ENCODE results near the gene TJP3.

TJP3 gene

DNA sequence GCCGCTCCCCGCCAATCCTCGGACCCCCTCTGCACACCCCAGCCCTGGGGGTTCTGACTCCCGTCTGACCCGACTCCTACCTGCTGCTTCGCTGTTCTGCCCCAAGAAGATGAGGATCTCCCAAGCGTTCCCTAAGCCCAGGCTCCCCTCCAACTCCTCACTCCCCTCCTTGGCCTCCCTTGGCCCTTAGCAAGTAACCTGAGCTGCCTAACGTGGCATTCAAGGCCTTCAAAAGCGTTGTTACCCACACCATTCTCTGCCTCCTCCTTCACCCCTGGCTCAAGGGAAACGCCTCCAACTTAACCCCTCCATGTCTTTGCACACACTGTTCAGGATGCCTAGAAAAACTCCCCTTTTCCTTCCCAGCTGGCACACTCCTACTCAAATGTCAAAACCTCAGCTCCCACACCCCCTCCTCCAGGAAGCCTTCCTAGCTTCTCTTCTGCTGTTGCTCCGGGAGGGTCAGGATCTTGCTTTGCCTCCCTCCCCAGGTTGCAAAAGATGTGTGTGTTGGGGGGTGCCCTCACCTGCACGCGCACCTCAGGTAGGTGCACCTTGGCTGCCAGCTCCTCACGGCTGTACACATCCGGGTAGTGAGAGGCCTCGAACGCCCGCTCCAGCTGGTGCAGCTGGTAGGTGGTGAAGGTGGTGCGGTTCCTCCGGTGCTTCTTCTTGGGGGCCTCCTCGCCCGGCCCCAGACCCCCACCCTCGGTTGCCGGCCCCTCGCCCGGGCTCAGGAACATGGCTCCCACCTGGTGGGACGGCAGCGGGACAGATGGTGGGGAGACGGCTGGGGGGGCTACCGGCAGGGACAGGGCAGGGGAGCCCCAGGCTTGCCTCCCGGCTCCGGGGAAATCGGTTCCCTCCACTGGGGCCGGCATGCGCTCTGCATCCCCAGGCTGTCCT lies 63.1 kb downstream of the TJP3 start:
- TF ChIP-seq, protein P1, sequence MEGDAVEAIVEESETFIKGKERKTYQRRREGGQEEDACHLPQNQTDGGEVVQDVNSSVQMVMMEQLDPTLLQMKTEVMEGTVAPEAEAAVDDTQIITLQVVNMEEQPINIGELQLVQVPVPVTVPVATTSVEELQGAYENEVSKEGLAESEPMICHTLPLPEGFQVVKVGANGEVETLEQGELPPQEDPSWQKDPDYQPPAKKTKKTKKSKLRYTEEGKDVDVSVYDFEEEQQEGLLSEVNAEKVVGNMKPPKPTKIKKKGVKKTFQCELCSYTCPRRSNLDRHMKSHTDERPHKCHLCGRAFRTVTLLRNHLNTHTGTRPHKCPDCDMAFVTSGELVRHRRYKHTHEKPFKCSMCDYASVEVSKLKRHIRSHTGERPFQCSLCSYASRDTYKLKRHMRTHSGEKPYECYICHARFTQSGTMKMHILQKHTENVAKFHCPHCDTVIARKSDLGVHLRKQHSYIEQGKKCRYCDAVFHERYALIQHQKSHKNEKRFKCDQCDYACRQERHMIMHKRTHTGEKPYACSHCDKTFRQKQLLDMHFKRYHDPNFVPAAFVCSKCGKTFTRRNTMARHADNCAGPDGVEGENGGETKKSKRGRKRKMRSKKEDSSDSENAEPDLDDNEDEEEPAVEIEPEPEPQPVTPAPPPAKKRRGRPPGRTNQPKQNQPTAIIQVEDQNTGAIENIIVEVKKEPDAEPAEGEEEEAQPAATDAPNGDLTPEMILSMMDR (conservative IDR thresholded peaks at IDR 0.05; ENCODE audit: low read depth), result no peak
- no peak overlapping the region for H3K27ac ChIP-seq
- no peak for DNase-seq (ENCODE audit: low spot score)
- ChIA-PET POLR2A (ENCODE audit: low non-redundant PET) (no interaction called here), CTCF (interaction anchor here (0.7 kb wide), 1 partner anchor 877 kb away, joined by 3 read pairs; no protein-coding TSS in a partner anchor)

DNA sequence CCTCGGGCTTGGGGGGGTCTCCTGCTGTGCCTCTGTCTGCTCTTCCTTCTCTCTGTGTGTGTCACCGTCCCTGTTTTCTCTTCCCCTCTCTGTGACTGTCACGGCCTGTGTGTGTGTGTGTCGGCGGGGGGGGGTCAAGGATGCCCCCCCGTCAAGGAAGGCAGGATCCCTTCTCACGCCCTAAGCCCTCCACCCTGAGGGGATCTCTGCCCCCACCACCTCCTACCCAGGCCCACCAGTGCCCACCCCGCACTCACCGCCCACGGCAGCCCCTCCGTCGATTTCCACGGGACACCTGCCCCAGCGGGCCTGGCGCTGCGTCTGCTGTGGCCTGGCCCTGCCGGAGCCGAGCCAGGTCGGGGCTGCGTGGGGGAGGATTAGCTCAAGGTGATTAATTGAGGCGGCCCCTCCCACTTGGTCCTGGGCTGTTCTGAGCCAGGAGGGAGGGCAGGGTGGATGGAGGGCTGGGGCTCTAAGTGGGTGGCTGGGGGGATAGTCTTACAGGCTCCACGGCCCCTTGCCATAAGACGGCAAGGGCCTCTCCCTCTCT lies 63.8 kb downstream of the TJP3 start, which contains the start of gene RAX2:
Gene RAX2 (minus strand): TSS at position 323 of the 550 bp plus-strand sequence. CDS start 486 bp downstream, outside the sequence.
- no peak for DNase-seq (ENCODE audit: low spot score)
- ChIA-PET CTCF (no interaction called here), POLR2A (ENCODE audit: low non-redundant PET) (no interaction called here)
- H3K27ac ChIP-seq, result no peak within 1 kb of the TSS
- TF ChIP-seq, protein P1 (conservative IDR thresholded peaks at IDR 0.05; ENCODE audit: low read depth), result no peak

DNA sequence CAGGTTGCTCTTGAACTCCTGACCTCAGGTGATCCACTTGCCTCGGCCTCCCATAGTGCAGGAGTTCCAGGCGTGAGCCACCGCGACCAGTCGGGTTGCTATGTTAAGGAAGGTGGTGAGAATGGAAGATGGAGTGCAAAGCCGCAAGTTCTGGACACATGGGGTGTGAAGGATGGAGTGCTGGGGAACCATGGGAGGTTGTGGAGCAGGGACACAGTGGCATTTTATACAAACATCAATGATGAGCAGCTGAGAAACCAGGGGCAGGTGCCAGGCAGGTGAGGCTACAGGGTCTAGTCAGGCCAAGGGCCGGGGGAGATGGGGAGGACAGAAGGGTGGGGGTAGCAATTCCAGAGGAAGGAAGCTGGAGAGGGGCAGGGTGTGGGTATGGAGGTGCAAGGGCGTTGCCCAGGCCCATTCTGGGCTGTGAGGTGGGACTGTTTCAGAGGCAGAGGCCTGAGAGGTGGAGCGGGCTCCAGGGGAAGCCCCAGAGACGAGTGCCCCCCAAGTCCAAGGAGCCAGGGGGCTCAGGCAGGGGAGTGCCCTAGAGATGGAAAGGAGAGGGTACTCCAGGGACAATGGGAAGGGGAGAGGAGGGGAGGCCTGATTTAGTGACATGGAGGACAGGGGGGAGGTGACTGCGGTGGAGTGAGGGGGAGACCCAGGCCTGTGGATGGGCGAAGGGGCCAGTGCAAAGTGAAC lies 65.8 kb downstream of the TJP3 start:
- H3K27ac ChIP-seq, result no peak overlapping the region
- DNase-seq (ENCODE audit: low spot score), result no peak
- TF ChIP-seq, protein P1 (conservative IDR thresholded peaks at IDR 0.05; ENCODE audit: low read depth), result no peak
- CTCF ChIA-PET, result interaction anchor here (0.6 to 0.7 kb wide), 2 partner anchors 75 to 1632 kb away, joined by 3 to 7 read pairs; no protein-coding TSS in a partner anchor
- POLR2A ChIA-PET (ENCODE audit: low non-redundant PET), result no interaction called here

DNA sequence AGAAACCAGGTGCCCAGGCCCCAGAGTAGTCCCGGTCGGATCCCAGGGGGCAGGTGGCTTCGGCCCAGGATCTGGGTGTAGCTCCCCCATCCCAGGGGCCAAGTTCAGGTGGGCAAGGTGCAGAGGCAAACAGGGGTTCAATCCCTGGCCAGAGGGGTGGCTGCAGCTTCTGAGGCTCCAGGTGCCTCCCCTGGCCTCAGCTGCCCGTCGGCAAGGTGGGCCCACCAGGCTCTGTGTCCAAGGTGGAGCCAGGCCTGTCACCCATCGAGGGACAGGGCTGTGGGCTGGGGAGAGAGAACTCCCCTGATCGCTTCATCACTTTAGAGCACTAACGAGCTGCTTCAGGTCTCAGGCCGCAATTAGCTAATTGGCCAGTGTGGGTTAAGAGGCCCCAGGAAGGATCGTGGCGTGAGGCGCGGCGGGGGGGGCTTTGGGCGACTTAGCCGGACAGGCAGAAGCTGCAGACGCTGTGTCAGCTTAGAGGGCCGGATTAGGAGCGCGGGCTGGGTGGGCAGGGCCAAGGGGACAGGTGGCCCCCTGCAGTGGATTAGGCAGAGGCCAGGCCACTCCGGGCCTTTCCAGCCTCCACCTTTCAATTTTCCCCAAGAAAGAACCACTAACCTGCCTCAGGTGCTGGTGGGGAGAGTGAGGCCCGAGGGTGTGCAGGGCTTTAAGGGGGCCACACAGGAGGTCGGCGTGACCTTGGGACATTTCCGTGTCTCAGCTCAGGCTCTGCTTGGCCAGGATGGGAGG lies 66.6 kb downstream of the TJP3 start:
- DNase-seq (ENCODE audit: low spot score), result no peak
- TF ChIP-seq, protein P1 (conservative IDR thresholded peaks at IDR 0.05; ENCODE audit: low read depth), result no peak
- ChIA-PET POLR2A (ENCODE audit: low non-redundant PET) (no interaction called here), CTCF (no interaction called here)
- no peak overlapping the region for H3K27ac ChIP-seq

DNA sequence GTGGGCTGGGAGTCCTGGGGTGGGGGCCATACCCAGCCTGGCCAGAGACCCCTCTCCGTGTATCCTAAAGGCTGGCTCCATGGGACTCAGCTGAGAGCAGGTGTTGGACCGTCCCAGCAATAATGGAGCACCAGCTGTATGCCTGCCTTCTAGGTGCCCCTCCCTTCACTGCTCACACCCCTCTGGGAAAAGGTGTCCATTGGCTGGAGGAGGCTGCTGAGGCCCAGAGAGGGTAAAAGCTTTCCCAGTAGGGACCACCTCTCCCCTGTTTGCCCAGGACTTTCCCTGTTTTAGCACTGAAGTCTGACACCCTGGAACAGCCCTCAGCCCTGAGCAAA lies 67.2 kb downstream of the TJP3 start:
- ChIA-PET CTCF (no interaction called here), POLR2A (ENCODE audit: low non-redundant PET) (no interaction called here)
- TF ChIP-seq, protein P1 (conservative IDR thresholded peaks at IDR 0.05; ENCODE audit: low read depth), result no peak
- no peak overlapping the region for H3K27ac ChIP-seq
- DNase-seq (ENCODE audit: low spot score), result no peak

DNA sequence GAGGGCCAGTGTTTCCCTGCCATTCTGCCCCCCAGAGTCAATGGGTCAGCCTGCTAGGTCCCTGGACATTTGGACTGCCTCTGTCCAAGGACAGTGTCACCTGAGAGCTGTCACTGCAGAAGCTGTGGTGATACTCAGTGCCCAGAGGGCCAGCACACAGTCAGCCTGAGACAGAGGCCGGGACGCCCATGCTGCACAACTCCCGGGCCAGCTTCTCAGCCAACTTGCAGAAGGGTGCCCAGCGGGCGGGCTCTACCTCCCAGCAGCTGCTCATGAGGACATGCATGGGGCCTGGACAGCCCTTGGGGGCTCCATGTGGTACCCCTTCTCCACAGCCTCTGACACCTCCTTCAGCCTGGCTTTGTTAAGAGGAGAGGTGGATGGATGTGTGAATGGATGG lies 67.6 kb downstream of the TJP3 start:
- H3K27ac ChIP-seq, result no peak overlapping the region
- ChIA-PET POLR2A (ENCODE audit: low non-redundant PET) (no interaction called here), CTCF (no interaction called here)
- TF ChIP-seq, protein P1 (conservative IDR thresholded peaks at IDR 0.05; ENCODE audit: low read depth), result no peak
- no peak for DNase-seq (ENCODE audit: low spot score)
